ENCODE data around the gene JADE3.

JADE3 gene

GRCh38 chrX:46920235-46920634 is 8.0 kb downstream of the JADE3 start:
- POLR2A ChIA-PET (ENCODE audit: low non-redundant PET): no interaction called here
- TF ChIP-seq CTCF (conservative IDR thresholded peaks at IDR 0.05; ENCODE audit: low read depth): no peak
- H3K27ac ChIP-seq: no peak overlapping the region
- CTCF ChIA-PET: no interaction called here
- no peak for DNase-seq (ENCODE audit: low spot score)

GRCh38 chrX:46922611-46923010 is 10.4 kb downstream of the JADE3 start:
- no peak for DNase-seq (ENCODE audit: low spot score)
- CTCF ChIA-PET: no interaction called here
- POLR2A ChIA-PET (ENCODE audit: low non-redundant PET): no interaction called here
- no peak for TF ChIP-seq CTCF (conservative IDR thresholded peaks at IDR 0.05; ENCODE audit: low read depth)
- no peak overlapping the region for H3K27ac ChIP-seq

- ChIA-PET POLR2A (ENCODE audit: low non-redundant PET) (no interaction called here), CTCF (no interaction called here)
Measured at GRCh38 chrX:46927718-46928117, 15.5 kb downstream of the JADE3 start.

DNA sequence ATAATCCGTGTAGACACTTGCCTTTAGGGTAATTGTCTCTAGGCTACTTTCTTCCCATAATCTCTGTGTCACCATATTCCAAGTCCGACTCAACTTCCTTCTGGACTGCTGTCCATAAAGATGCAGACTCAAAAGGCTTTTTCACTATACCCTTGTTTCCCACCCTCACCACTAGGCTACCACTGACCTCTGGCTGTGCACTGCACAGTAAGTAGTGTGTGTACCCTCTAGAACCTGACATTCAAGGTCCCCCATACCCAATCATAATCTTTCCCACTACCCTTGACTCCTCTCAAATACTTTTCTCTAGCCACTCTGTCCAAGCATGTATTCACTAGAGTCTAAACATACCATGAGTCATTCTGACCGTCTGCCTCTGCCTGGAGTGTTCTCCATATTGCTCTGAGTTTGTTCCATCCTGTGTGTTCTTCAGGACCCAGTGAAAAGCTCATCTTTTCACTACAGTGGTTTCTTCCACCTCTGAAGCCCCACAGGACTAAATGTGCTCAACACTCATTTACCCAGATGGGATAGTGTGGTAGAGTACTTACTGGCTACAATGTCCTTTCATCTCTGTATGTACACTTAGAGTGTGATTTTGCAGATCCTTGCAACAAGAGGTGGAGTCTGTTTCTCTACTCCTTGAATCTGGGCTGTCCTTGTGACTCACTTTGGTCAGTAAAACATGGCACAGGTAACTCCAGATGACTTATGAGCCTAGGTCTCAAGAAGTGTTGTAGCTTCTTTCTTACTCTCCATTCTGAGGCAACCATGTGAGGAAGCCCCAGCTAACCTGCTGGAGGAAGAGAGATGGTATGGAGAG is 17.4 kb downstream of the JADE3 start:
- DNase-seq (ENCODE audit: low spot score): peak; percentile 7
- TF ChIP-seq CTCF (conservative IDR thresholded peaks at IDR 0.05; ENCODE audit: low read depth): no peak
- no peak overlapping the region for H3K27ac ChIP-seq
- ChIA-PET CTCF (no interaction called here), POLR2A (ENCODE audit: low non-redundant PET) (no interaction called here)

More at GRCh38 chrX:46927718-46928117, 15.5 kb downstream of the JADE3 start:
- DNase-seq (ENCODE audit: low spot score): no peak
- H3K27ac ChIP-seq: no peak overlapping the region
- TF ChIP-seq CTCF (conservative IDR thresholded peaks at IDR 0.05; ENCODE audit: low read depth): no peak

- ChIA-PET CTCF (no interaction called here), POLR2A (ENCODE audit: low non-redundant PET) (no interaction called here)
- no peak for DNase-seq (ENCODE audit: low spot score)
- TF ChIP-seq CTCF (conservative IDR thresholded peaks at IDR 0.05; ENCODE audit: low read depth): no peak
- H3K27ac ChIP-seq: no peak overlapping the region
Measured at GRCh38 chrX:46935295-46935694, 23.1 kb downstream of the JADE3 start.

DNA sequence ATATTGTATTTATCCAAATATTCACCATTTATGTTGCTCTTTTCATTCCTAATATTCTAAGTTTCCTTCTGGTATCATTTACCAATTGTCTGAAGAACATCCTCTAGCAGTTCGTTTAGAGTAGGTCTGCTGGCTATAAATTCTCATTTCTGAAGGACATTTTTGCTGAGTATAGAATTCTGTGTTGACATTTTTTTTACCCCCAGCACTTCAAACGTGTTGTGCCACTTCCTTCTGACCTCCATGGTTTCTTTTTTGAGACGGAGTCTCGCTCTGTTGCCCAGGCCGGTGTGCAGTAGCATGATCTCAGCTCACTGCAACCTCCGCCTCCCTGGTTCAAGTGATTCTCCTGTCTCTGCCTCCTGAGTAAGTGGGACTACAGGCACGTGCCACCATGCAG is 26.4 kb downstream of the JADE3 start:
- ChIA-PET POLR2A (ENCODE audit: low non-redundant PET) (no interaction called here), CTCF (interaction anchor here (0.6 kb wide), 1 partner anchor 71 kb away, joined by 4 read pairs; no protein-coding TSS in a partner anchor)
- no peak overlapping the region for H3K27ac ChIP-seq
- TF ChIP-seq CTCF (conservative IDR thresholded peaks at IDR 0.05; ENCODE audit: low read depth): no peak
- DNase-seq (ENCODE audit: low spot score): no peak
